Tibial nerve (tissue), 4 donors: Measurements from ENCODE around the gene SLC51B. TPM values are rescaled to one million over a fixed set of nuclear protein-coding genes. Genes with fewer than 3 reads are reported as not detected.
"Not testable (repeated sequence)": the region's sequence is repeated elsewhere in the genome, so short reads cannot be mapped to it uniquely, and the experiment has no call there.

Source experiments
- DNase-seq, 2 donors: peaks; one replicate each; pipeline ENCODE4 v3.0.0-alpha.2; 2019; ENCODE audit warnings: low spot score in 2 of 2
- H3K27ac ChIP-seq, 4 donors: fragments of 200-600 bp; sonication (generic) in 3 of 4; one replicate each; pipeline ENCODE4 v1.5.1; 2017 to 2019; ENCODE audit warnings: mild to moderate bottlenecking in 1 of 4
- H3K27me3 ChIP-seq, 2 donors: fragments of 200-600 bp; sonication (generic) in 1 of 2; one replicate each; pipeline versions ENCODE4 v1.5.1 to v1.6.0; 2017 to 2019
- H3K36me3 ChIP-seq, 3 donors: fragments of 200-600 bp; sonication (generic); one replicate each; pipeline ENCODE4 v1.5.1; 2018 to 2019
- H3K4me1 ChIP-seq, 4 donors: fragments of 200-600 bp; sonication (generic) in 3 of 4; one replicate each; pipeline ENCODE4 v1.5.1; 2017 to 2019
- H3K4me3 ChIP-seq, 4 donors: fragments of 200-600 bp; sonication (generic) in 3 of 4; one replicate each; pipeline ENCODE4 v1.5.1; 2017 to 2019; ENCODE audit warnings: mild to moderate bottlenecking in 1 of 4, moderate library complexity in 1 of 4
- H3K9me3 ChIP-seq, 4 donors: fragments of 200-600 bp; sonication (generic) in 3 of 4; one replicate each; pipeline ENCODE4 v1.5.1; 2017 to 2019
- EP300 ChIP-seq, 2 donors: sonication (generic); formaldehyde crosslinking; IDR thresholded peaks; one replicate each; pipeline ENCODE4 v1.6.1; 2017; ENCODE audit warnings: antibody characterized with exemption in 2 of 2, mild to moderate bottlenecking in 1 of 2
- POLR2A ChIP-seq, 2 donors: fragments of 450-650 bp; IDR thresholded peaks; one replicate each; pipeline ENCODE4 v1.6.1; 2017; ENCODE audit warnings: antibody characterized with exemption in 2 of 2, mild to moderate bottlenecking in 2 of 2, moderate library complexity in 2 of 2
- WGBS, 2 donors: methylation state at CpG; one replicate each; pipeline ENCODE4 v1.1.5; 2018; 5-methylcytosine and 5-hydroxymethylcytosine counted together
- total RNA-seq, 4 donors: library from RNA; depleted of rRNA; stranded (reverse); fragments of >200 nt; gene quantifications; one replicate each; pipeline ENCODE4 v1.1.0, GENCODE V29; 2016
- TF ChIP-seq, protein P1 (sequence below), 5 experiments: fragments of 200-600 bp in 3 of 5; fragments of 450-650 bp in 2 of 5; sonication (generic) in 3 of 5; IDR thresholded peaks; one replicate each; pipeline ENCODE4 v1.5.1; 2016 to 2019; ENCODE audit warnings: antibody characterized with exemption in 5 of 5, mild to moderate bottlenecking in 3 of 5, moderate library complexity in 2 of 5

SLC51B gene
- total RNA-seq, 4 donors from 2014 or later, result 2.7 TPM; not detected in 3

DNA sequence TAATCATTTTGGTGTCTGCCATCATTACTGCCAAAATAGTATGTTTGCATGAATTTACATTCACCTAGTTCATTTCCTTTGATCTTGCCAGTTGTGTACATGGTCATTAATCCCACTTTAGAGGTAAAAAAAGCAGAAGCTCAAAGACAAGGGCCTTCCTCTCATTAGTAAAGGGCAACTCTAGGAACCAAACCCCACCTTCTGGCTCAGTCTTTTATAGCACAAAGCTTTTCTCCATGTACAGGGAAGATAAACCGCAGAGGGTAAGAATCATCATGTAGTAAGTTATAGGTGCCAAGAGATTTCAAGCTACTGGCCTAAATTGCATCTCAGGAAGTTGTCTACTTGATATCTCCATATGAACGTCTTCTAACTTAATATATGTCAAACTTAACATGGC, 36.2 kb upstream of the SLC51B start:
- H3K4me3 ChIP-seq, result no peak overlapping the region
- H3K9me3 ChIP-seq, result peaks cover 0 to 6% (median 0%) of the 10 kb centered on the region in 4 donors
- no peaks in the 10 kb centered on the region for H3K4me1 ChIP-seq
- H3K36me3 ChIP-seq, result peaks cover 0 to 72% (median 10%) of the 10 kb centered on the region in 3 donors
- H3K27ac ChIP-seq, result no peak overlapping the region
- TF ChIP-seq POLR2A (IDR thresholded peaks at IDR 0.05), result no peak
- no peak for TF ChIP-seq EP300 (IDR thresholded peaks at IDR 0.05)
- TF ChIP-seq, protein P1, sequence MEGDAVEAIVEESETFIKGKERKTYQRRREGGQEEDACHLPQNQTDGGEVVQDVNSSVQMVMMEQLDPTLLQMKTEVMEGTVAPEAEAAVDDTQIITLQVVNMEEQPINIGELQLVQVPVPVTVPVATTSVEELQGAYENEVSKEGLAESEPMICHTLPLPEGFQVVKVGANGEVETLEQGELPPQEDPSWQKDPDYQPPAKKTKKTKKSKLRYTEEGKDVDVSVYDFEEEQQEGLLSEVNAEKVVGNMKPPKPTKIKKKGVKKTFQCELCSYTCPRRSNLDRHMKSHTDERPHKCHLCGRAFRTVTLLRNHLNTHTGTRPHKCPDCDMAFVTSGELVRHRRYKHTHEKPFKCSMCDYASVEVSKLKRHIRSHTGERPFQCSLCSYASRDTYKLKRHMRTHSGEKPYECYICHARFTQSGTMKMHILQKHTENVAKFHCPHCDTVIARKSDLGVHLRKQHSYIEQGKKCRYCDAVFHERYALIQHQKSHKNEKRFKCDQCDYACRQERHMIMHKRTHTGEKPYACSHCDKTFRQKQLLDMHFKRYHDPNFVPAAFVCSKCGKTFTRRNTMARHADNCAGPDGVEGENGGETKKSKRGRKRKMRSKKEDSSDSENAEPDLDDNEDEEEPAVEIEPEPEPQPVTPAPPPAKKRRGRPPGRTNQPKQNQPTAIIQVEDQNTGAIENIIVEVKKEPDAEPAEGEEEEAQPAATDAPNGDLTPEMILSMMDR (IDR thresholded peaks at IDR 0.05), result peak in 1 of 5 experiments; percentile 18
- H3K27me3 ChIP-seq, result no peaks in the 10 kb centered on the region
- WGBS, 2 donors, result 43 to 46% methylated on average over 2 of the region's 2 CpGs
- no peak for DNase-seq

DNA sequence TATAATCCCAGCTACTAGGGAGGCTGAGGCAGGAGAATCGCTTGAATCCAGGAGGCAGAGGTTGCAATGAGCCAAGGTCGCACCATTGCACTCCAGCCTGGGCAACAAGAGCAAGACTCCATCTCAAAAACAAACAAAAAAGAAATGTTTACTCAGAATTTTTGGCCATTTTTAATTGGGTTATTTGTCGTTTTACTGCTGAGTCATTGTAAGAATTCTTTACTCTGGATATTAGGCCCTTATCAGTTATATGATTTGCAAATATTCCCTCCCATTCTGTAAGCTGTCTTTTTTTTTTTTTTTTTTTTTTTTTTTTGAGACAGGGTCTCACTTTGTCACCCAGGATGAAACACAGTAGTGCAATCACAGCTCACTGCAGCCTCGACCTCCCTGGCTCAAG, 34.0 kb upstream of the SLC51B start:
- not testable (repeated sequence) for H3K27me3 ChIP-seq, H3K27ac ChIP-seq, H3K4me3 ChIP-seq, H3K4me1 ChIP-seq, DNase-seq, H3K9me3 ChIP-seq
- H3K36me3 ChIP-seq, result peaks cover 0 to 73% (median 18%) of the 10 kb centered on the region in 3 donors
- WGBS, 2 donors, result 73 to 88% methylated on average over 4 of the region's 4 CpGs

DNA sequence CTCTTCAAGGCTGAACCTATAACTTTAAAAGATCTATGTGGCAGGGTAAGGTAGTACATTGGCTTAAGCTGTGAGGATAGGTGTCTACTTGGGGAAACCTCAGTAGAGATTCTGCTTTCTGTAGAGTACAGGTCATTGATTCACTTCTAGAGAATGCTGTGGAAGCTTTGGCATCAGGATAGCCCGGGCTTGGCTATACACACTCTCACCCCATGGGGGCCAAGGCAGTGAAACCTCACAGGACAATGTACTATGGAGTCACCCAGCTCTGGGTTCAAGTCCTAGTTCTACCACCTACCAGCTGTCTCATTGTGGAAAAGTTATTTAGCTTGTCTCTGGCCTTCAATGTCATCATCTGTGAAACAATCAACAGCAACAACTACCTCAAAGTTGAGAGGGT, 24.8 kb upstream of the SLC51B start:
- Histone ChIP-seq H3K9me3 (no peaks in the 10 kb centered on the region), H3K36me3 (peaks cover 0 to 85% (median 6%) of the 10 kb centered on the region in 3 donors), H3K27ac (no peak overlapping the region), H3K4me3 (no peak overlapping the region), H3K4me1 (no peaks in the 10 kb centered on the region), H3K27me3 (no peaks in the 10 kb centered on the region)
- TF ChIP-seq POLR2A (IDR thresholded peaks at IDR 0.05) (no peak), EP300 (IDR thresholded peaks at IDR 0.05) (no peak)
- TF ChIP-seq, protein P1 (IDR thresholded peaks at IDR 0.05), result no peak
- 79 to 87% methylated on average over 1 of the region's 1 CpG for WGBS, 2 donors
- DNase-seq, result no peak

DNA sequence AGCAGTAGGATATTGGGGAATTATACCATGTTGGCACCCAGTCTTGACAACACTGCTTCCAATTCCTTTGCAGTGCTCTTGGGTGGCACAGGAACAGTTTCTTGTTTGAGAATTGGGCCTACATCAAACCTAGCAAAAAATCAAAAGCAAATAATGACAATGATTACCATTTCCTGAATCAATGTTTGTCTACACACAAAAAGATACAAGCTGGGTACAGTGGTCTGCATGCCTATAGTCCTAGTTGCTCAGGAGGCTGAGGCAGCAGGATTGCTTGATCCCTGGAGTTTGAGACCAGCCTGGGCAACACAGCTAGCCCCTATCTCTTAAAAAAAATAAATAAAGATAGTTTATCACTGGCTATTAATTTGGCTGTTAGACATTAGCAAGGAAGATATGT, 23.7 kb upstream of the SLC51B start:
- Histone ChIP-seq H3K4me3 (no peak overlapping the region), H3K4me1 (no peaks in the 10 kb centered on the region), H3K27ac (no peak overlapping the region), H3K36me3 (peaks cover 0 to 81% (median 0%) of the 10 kb centered on the region in 3 donors), H3K27me3 (no peaks in the 10 kb centered on the region), H3K9me3 (no peaks in the 10 kb centered on the region)
- DNase-seq, result no peak
- TF ChIP-seq, protein P1 (IDR thresholded peaks at IDR 0.05), result no peak
- no peak for TF ChIP-seq EP300 (IDR thresholded peaks at IDR 0.05)
- TF ChIP-seq POLR2A (IDR thresholded peaks at IDR 0.05), result no peak

DNA sequence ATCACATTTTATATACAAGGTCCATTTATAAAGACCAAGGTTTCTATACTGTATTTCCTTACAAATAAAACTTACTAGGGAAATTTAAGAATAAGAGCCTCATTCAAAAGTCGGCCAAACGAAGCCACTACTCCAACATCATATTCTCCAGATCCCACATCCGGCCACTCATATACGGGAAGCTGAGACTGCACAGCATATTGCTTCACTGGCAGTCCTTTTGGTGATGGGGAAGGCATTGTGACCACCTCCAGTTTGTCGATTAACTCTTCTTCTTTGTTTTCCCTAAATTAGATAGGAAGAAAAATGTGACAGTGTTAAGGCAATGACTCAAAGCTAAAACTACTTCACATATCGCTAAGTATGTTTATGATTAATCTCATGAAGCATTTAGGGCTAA, 18.4 kb upstream of the SLC51B start:
- Histone ChIP-seq H3K36me3 (peaks cover 0 to 39% (median 0%) of the 10 kb centered on the region in 3 donors), H3K27ac (no peak overlapping the region), H3K27me3 (no peaks in the 10 kb centered on the region), H3K4me3 (no peak overlapping the region), H3K4me1 (peaks cover 0 to 26% (median 10%) of the 10 kb centered on the region in 4 donors), H3K9me3 (no peaks in the 10 kb centered on the region)
- TF ChIP-seq POLR2A (IDR thresholded peaks at IDR 0.05) (no peak), EP300 (IDR thresholded peaks at IDR 0.05) (no peak)
- TF ChIP-seq, protein P1 (IDR thresholded peaks at IDR 0.05), result no peak
- WGBS, 2 donors, result 82 to 85% methylated on average over 6 of the region's 6 CpGs
- no peak for DNase-seq

DNA sequence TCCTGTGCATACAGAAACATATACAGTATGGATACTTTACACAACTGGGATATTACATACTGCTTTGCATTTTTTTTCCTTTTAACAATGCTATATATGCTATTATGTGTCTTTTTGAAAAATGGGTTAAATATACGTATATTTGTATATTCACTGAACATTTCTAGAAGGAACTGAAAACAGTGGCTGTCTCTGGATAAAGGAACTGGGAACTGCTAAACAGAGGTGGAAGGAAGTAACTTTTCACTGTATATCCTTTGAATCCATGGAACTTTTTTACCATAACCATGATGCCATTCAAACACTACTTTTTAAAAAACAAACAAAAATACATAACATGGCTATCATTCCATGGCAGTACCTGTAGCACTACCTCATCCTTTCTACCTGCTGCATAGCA, 17.6 kb upstream of the SLC51B start:
- Histone ChIP-seq H3K4me1 (peaks cover 0 to 26% (median 10%) of the 10 kb centered on the region in 4 donors), H3K27me3 (no peaks in the 10 kb centered on the region), H3K27ac (no peak overlapping the region), H3K9me3 (no peaks in the 10 kb centered on the region), H3K4me3 (no peak overlapping the region), H3K36me3 (peaks cover 0 to 31% (median 0%) of the 10 kb centered on the region in 3 donors)
- WGBS, 2 donors, result 62 to 69% methylated on average over 1 of the region's 1 CpG
- DNase-seq, result no peak
- TF ChIP-seq EP300 (IDR thresholded peaks at IDR 0.05), result no peak
- TF ChIP-seq, protein P1 (IDR thresholded peaks at IDR 0.05), result no peak
- no peak for TF ChIP-seq POLR2A (IDR thresholded peaks at IDR 0.05)
